ENCODE results near the gene ADAMTS8.

DNA sequence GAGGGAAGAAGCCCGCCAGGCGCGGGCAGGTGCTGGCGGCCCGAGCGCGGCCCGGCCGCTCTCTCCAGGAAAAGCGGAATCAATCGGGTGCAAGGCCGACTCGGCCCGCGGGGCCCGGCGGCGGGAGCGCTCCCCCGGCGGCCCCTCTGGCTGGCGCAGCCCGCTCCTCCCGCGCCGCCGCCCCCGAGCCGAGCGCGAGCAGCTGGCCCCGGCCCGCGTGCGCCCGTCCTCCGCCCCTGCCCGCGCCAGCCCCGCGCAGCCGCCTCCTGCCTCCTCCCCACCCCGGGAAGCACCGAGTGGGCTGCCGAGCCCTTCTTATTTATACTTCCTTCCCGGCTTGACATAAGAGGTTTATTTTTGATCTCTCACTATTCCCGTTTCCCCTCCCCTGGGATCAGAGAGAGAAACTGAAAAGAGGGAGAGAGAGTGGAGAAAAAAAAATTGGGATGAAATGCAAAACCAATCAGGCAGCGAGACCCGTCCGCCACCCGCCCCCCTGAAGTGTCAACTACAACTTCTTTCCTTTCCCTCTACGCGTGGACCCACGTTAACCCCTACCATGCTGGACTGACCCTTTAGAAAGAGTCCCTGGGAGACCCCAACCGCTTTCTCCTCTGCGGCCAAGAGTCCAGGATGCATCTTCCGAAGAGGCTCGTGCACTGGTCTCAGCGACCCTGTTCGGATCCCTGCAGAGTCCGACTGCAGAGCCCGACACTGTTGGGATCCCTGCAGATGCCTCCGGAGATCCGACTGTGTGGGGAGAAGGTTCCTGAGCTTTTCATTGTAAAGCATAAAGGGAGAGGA lies at the start of gene ADAMTS8:
- TF ChIP-seq SUZ12 (IDR thresholded peaks at IDR 0.05; ENCODE audit: extremely low read depth, insufficient read depth, insufficient read length) = no peak
- TF ChIP-seq ZNF274 (IDR thresholded peaks at IDR 0.05; ENCODE audit: low read depth, low read length) = no peak
